BLaER1 treated with 17β-estradiol and CSF1 and Interleukin-3, amounts not matched to agents 10 nM and 100 nM (cell line): ENCODE results near the gene NAA50.

Experiments
- H3K27ac ChIP-seq, 11 experiments: shearing (Covaris generic); formaldehyde crosslinking; 2 replicates each; pipeline ENCODE4 v1.8.1; 2022
- H3K27me3 ChIP-seq, 11 experiments: shearing (Covaris generic); formaldehyde crosslinking; 2 replicates each; pipeline ENCODE4 v1.8.1; 2022
- H3K36me3 ChIP-seq, 11 experiments: shearing (Covaris generic); formaldehyde crosslinking; 2 replicates each; pipeline ENCODE4 v1.8.1; 2022
- H3K4me1 ChIP-seq, 10 experiments: shearing (Covaris generic); formaldehyde crosslinking; 2 replicates each; pipeline ENCODE4 v1.8.1; 2022
- H3K4me2 ChIP-seq, 11 experiments: shearing (Covaris generic); formaldehyde crosslinking; 2 replicates each; pipeline ENCODE4 v1.8.1; 2022
- H3K4me3 ChIP-seq, 10 experiments: shearing (Covaris generic); formaldehyde crosslinking; 2 replicates each; pipeline ENCODE4 v1.8.1; 2022
- H3K9ac ChIP-seq, 11 experiments: shearing (Covaris generic); formaldehyde crosslinking; 2 replicates each; pipeline ENCODE4 v1.8.1; 2022
- H3K9me3 ChIP-seq, 11 experiments: shearing (Covaris generic); formaldehyde crosslinking; replicated peaks in 1 of 11; 2 replicates each; pipeline ENCODE4 v1.8.1; 2022
- H4K20me1 ChIP-seq, 11 experiments: shearing (Covaris generic); formaldehyde crosslinking; 2 replicates each; pipeline ENCODE4 v1.8.1; 2022
- Cebpa-rat ChIP-seq, 11 experiments: shearing (Covaris generic); IDR thresholded peaks; 2 replicates each; pipeline ENCODE4 v1.8.1; 2022

Gene NAA50

GRCh38 chr3:113746548-113747282 is 666 bp upstream of the NAA50 start, which contains the start of gene ATP6V1A:
Gene ATP6V1A, plus strand, starts transcription at chr3:113747035. Its CDS starts 31,719 bp downstream, at chr3:113778754.
- H3K9ac ChIP-seq = peak within 1 kb of the TSS; percentile 89 to 99 (median 96)
- no peaks in the 10 kb centered on the region for H3K27me3 ChIP-seq
- peak within 1 kb of the TSS; percentile 96 to 100 (median 98) for H3K27ac ChIP-seq
- peak within 1 kb of the TSS; percentile 88 to 99 (median 96) for H3K4me2 ChIP-seq
- peak within 1 kb of the TSS; percentile 73 to 97 (median 88) for H3K4me3 ChIP-seq
- H3K9me3 ChIP-seq = no peaks in the 10 kb centered on the region
- H3K4me1 ChIP-seq = peaks cover 43 to 63% (median 52%) of the 10 kb centered on the region in 10 experiments
- H4K20me1 ChIP-seq = peaks cover 33 to 61% (median 33%) of the 10 kb centered on the region in 11 experiments; a peak in 21 of 22 replicates
- no peak for TF ChIP-seq Cebpa-rat (IDR thresholded peaks at IDR 0.05)
- H3K36me3 ChIP-seq = peaks cover 0 to 19% (median 0%) of the 10 kb centered on the region in 11 experiments; a peak in 3 of 22 replicates

GRCh38 chr3:113744941-113745755 is 901 bp downstream of the NAA50 start:
- peak overlapping the region; percentile 89 to 99 (median 96) for H3K9ac ChIP-seq
- H3K36me3 ChIP-seq = peaks cover 0 to 27% (median 9%) of the 10 kb centered on the region in 11 experiments; a peak in 7 of 22 replicates
- H3K4me2 ChIP-seq = peak overlapping the region; percentile 84 to 99 (median 90)
- H3K27ac ChIP-seq = peak overlapping the region; percentile 96 to 100 (median 98)
- H3K4me3 ChIP-seq = peak overlapping the region; percentile 73 to 97 (median 88)
- peaks cover 48 to 68% (median 49%) of the 10 kb centered on the region in 11 experiments; a peak in 21 of 22 replicates for H4K20me1 ChIP-seq
- TF ChIP-seq Cebpa-rat (IDR thresholded peaks at IDR 0.05) = no peak
- peaks cover 43 to 67% (median 59%) of the 10 kb centered on the region in 10 experiments for H3K4me1 ChIP-seq
- H3K9me3 ChIP-seq = no peaks in the 10 kb centered on the region
- H3K27me3 ChIP-seq = no peaks in the 10 kb centered on the region

DNA sequence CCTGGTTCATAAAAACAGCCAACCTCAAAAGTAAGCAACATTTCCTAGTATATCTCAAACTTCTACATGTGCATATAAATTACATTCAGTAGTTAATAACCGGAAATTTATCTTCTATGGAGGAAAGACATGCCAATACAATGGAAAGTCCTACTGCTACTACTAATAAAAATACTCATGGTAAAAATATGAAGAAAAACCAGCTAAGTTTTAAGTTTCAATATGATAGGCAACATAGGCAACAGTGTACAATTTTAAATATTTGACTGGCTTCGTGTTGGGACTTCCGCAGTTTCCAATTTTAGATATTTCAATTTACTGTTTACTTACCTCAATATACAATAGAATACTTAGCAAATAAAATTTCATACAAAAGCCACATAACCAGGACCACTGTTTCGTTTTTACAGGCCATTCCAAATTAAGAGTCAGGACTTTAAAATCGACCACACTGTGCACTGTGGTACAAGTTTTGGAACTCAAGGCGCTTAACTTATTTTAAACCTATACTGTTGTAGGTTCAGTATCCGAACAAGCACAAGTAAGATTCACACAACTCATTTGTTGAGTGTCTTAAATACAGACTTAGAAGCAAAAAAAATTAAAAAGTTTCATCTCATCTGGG is 2.9 kb downstream of the NAA50 start:
- H3K36me3 ChIP-seq = peaks cover 0 to 27% (median 9%) of the 10 kb centered on the region in 11 experiments; a peak in 7 of 22 replicates
- H3K4me3 ChIP-seq = peak overlapping the region in 5 of 10 experiments; percentile 77 to 97 (median 91); a peak in 8 of 20 replicates
- no peak for TF ChIP-seq Cebpa-rat (IDR thresholded peaks at IDR 0.05)
- peak overlapping the region in 1 of 11 experiments; percentile 100; a peak in 1 of 22 replicates for H3K27ac ChIP-seq
- no peaks in the 10 kb centered on the region for H3K9me3 ChIP-seq
- H3K4me2 ChIP-seq = peak overlapping the region; percentile 84 to 99 (median 90); a peak in 21 of 22 replicates
- peaks cover 64 to 75% (median 69%) of the 10 kb centered on the region in 11 experiments; a peak in 21 of 22 replicates for H4K20me1 ChIP-seq
- peaks cover 30 to 54% (median 44%) of the 10 kb centered on the region in 10 experiments for H3K4me1 ChIP-seq
- peak overlapping the region in 8 of 11 experiments; percentile 11 to 99 (median 96); a peak in 7 of 22 replicates for H3K9ac ChIP-seq
- H3K27me3 ChIP-seq = no peaks in the 10 kb centered on the region

GRCh38 chr3:113741620-113742019 is 4.4 kb downstream of the NAA50 start:
- no peak overlapping the region for H3K4me3 ChIP-seq
- H4K20me1 ChIP-seq = peaks cover 79 to 90% (median 84%) of the 10 kb centered on the region in 11 experiments; a peak in 21 of 22 replicates
- no peaks in the 10 kb centered on the region for H3K27me3 ChIP-seq
- H3K9me3 ChIP-seq = no peaks in the 10 kb centered on the region
- TF ChIP-seq Cebpa-rat (IDR thresholded peaks at IDR 0.05) = no peak
- peak overlapping the region in 6 of 11 experiments; percentile 5 to 96 (median 28); a peak in 6 of 22 replicates for H3K4me2 ChIP-seq
- H3K36me3 ChIP-seq = peaks cover 0 to 27% (median 9%) of the 10 kb centered on the region in 11 experiments; a peak in 7 of 22 replicates
- no peak overlapping the region for H3K9ac ChIP-seq
- H3K27ac ChIP-seq = no peak overlapping the region
- H3K4me1 ChIP-seq = peaks cover 34 to 58% (median 48%) of the 10 kb centered on the region in 10 experiments

DNA sequence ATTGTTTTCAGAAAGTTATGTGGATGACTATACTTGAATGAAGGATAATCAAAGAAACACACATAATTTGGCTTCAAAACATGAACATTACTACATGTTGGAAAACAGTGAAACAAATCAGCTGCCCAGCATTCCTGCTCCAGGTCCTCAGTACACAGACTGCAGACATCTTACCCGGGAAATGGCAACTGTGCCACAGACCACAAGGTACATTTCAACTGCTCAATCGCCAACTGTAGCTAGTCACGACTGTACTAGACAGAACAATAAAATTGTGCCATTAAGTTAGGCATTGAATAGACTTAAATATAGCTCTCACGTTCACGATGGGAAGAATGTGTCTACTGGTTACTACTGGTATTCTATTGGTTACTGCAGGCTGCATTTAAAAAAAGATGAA is 5.0 kb downstream of the NAA50 start:
- Histone ChIP-seq H3K36me3 (peaks cover 0 to 27% (median 9%) of the 10 kb centered on the region in 11 experiments; a peak in 7 of 22 replicates), H3K9me3 (no peaks in the 10 kb centered on the region), H3K4me1 (peaks cover 34 to 61% (median 49%) of the 10 kb centered on the region in 10 experiments), H3K4me3 (no peak overlapping the region), H4K20me1 (peaks cover 85 to 96% (median 89%) of the 10 kb centered on the region in 11 experiments; a peak in 21 of 22 replicates), H3K27me3 (no peaks in the 10 kb centered on the region), H3K9ac (no peak overlapping the region), H3K27ac (no peak overlapping the region), H3K4me2 (peak overlapping the region in 6 of 11 experiments; percentile 5 to 96 (median 28); a peak in 3 of 22 replicates)
- TF ChIP-seq Cebpa-rat (IDR thresholded peaks at IDR 0.05) = no peak

DNA sequence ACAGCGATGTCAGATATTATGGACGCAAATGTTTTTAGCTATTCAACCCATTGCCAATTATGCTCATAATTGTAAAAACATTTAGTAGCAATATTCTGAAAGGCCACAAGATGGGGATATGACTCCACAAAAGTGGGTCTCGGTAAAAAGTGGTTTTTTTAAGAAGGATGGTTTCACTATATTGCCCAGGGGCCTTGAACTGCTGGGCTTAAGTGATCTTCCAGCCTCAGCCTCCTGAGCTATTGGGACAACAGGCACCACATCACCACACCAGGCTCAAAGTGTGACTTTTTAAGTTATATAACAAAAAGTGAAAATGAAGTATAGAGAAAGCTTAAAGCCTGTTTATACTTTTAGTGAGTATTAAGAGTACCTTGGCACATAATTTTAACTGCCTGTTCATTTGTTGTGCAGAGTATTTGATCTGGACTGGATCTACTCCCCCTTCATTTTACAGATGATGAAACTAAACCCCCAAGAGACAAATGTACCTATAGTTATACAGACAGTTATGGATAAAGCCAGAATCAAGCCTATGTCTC is 9.4 kb downstream of the NAA50 start:
- Histone ChIP-seq H3K36me3 (peaks cover 3 to 54% (median 34%) of the 10 kb centered on the region in 11 experiments; a peak in 19 of 22 replicates), H3K27ac (peak overlapping the region in 4 of 11 experiments; percentile 2 to 45 (median 15); a peak in 5 of 22 replicates), H3K9me3 (no peaks in the 10 kb centered on the region), H4K20me1 (peaks cover 95 to 100% (median 100%) of the 10 kb centered on the region in 11 experiments), H3K4me1 (peaks cover 13 to 30% (median 19%) of the 10 kb centered on the region in 10 experiments; a peak in 19 of 20 replicates), H3K9ac (peak overlapping the region in 6 of 11 experiments; percentile 14 to 30 (median 27); a peak in 5 of 22 replicates), H3K4me3 (no peak overlapping the region), H3K27me3 (no peaks in the 10 kb centered on the region), H3K4me2 (peak overlapping the region in 6 of 11 experiments; percentile 0 to 38 (median 10); a peak in 5 of 22 replicates)
- no peak for TF ChIP-seq Cebpa-rat (IDR thresholded peaks at IDR 0.05)

- Histone ChIP-seq H3K36me3 (peaks cover 10 to 85% (median 59%) of the 10 kb centered on the region in 11 experiments; a peak in 21 of 22 replicates), H3K4me1 (peaks cover 0 to 4% (median 1%) of the 10 kb centered on the region in 10 experiments; a peak in 10 of 20 replicates), H3K9ac (no peak overlapping the region), H3K27ac (no peak overlapping the region), H4K20me1 (peaks cover 81 to 100% (median 98%) of the 10 kb centered on the region in 11 experiments), H3K9me3 (no peaks in the 10 kb centered on the region), H3K4me3 (no peak overlapping the region), H3K27me3 (no peaks in the 10 kb centered on the region), H3K4me2 (no peak overlapping the region)
- no peak for TF ChIP-seq Cebpa-rat (IDR thresholded peaks at IDR 0.05)
These were observed 14.4 kb downstream of the NAA50 start for GRCh38 chr3:113731694-113732093.

- Histone ChIP-seq H3K27ac (no peak overlapping the region), H3K27me3 (no peaks in the 10 kb centered on the region), H3K4me2 (no peak overlapping the region), H3K36me3 (peaks cover 10 to 89% (median 64%) of the 10 kb centered on the region in 11 experiments; a peak in 21 of 22 replicates), H3K9me3 (no peaks in the 10 kb centered on the region), H3K4me3 (no peak overlapping the region), H4K20me1 (peaks cover 74 to 100% (median 96%) of the 10 kb centered on the region in 11 experiments), H3K9ac (no peak overlapping the region), H3K4me1 (no peaks in the 10 kb centered on the region)
- TF ChIP-seq Cebpa-rat (IDR thresholded peaks at IDR 0.05) = no peak
These were observed 15.5 kb downstream of the NAA50 start for GRCh38 chr3:113730550-113730949.
